HepG2 (cell line): ENCODE data around the gene SCYL1. TPM values are rescaled to one million over a fixed set of nuclear protein-coding genes. Genes with fewer than 3 reads are reported as not detected.

Source experiments
- BRCA1 ChIP-seq: sonication (generic); formaldehyde crosslinking; IDR thresholded peaks from 2 replicates; pipeline ENCODE4 v1.4.0; 2020; ENCODE audit warnings: missing genetic modification reagents
- ELF4 ChIP-seq: sonication (generic); formaldehyde crosslinking; IDR thresholded peaks from 2 replicates; pipeline ENCODE4 v1.5.0; 2020; ENCODE audit warnings: missing genetic modification reagents, mild to moderate bottlenecking, moderate library complexity, borderline replicate concordance
- FOXM1 ChIP-seq: sonication (generic); formaldehyde crosslinking; IDR thresholded peaks from 2 replicates; pipeline ENCODE4 v1.5.0; 2020; ENCODE audit warnings: missing genetic modification reagents
- HDAC2 ChIP-seq: sonication (generic); formaldehyde crosslinking; IDR thresholded peaks from 2 replicates; pipeline ENCODE4 v1.4.0; 2020; ENCODE audit warnings: missing genetic modification reagents
- HNRNPUL1 ChIP-seq: fragments of 200-400 bp; formaldehyde crosslinking; IDR thresholded peaks from 2 replicates; pipeline ENCODE4 v1.6.1; 2017; ENCODE audit warnings: low read depth, mild to moderate bottlenecking, low read length, moderate library complexity
- NBN ChIP-seq: fragments of 450-650 bp; conservative IDR thresholded peaks from 2 replicates; pipeline ENCODE4 v1.6.1; 2017
- NFIB ChIP-seq: sonication (generic); formaldehyde crosslinking; IDR thresholded peaks from 2 replicates; pipeline ENCODE4 v1.9.0; 2021; ENCODE audit warnings: missing genetic modification reagents, mild to moderate bottlenecking, borderline replicate concordance
- NFYC ChIP-seq: IDR thresholded peaks from 2 replicates; pipeline ENCODE4 v1.6.1; 2016; ENCODE audit warnings: missing genetic modification reagents, missing compliant biosample characterization
- PHB2 ChIP-seq: fragments of 450-650 bp; IDR thresholded peaks from 2 replicates; pipeline ENCODE4 v1.6.1; 2018; ENCODE audit not compliant: partially characterized antibody
- PPARG ChIP-seq: conservative IDR thresholded peaks from 2 replicates; pipeline ENCODE4 v1.6.1; 2016; ENCODE audit warnings: missing biosample characterization, missing genetic modification reagents
- RARG ChIP-seq: sonication (generic); formaldehyde crosslinking; IDR thresholded peaks from 2 replicates; pipeline ENCODE4 v1.4.0; 2020; ENCODE audit warnings: low read depth, mild to moderate bottlenecking, missing genetic modification reagents
- RFX3 ChIP-seq: IDR thresholded peaks from 2 replicates; pipeline ENCODE4 v1.6.1; 2016; ENCODE audit warnings: missing biosample characterization, missing genetic modification reagents
- RFXANK ChIP-seq: IDR thresholded peaks from 2 replicates; pipeline ENCODE4 v1.6.1; 2016
- SMAD1 ChIP-seq: sonication (generic); formaldehyde crosslinking; IDR thresholded peaks from 2 replicates; pipeline ENCODE4 v1.4.0; 2020; ENCODE audit warnings: missing genetic modification reagents, low read depth, mild to moderate bottlenecking, borderline replicate concordance
- TIGD3 ChIP-seq: sonication (generic); formaldehyde crosslinking; IDR thresholded peaks from 2 replicates; pipeline ENCODE4 v1.5.1; 2020; ENCODE audit warnings: mild to moderate bottlenecking, missing genetic modification reagents, borderline replicate concordance
- ZBTB3 ChIP-seq: sonication (generic); formaldehyde crosslinking; IDR thresholded peaks from 2 replicates; pipeline ENCODE4 v1.4.0; 2020; ENCODE audit warnings: low read depth, mild to moderate bottlenecking, moderate library complexity, missing genetic modification reagents, borderline replicate concordance
- ZFP41 ChIP-seq: sonication (generic); formaldehyde crosslinking; IDR thresholded peaks from 2 replicates; pipeline ENCODE4 v1.4.0; 2020; ENCODE audit warnings: mild to moderate bottlenecking, missing genetic modification reagents, borderline replicate concordance
- ZNF136 ChIP-seq: sonication (generic); formaldehyde crosslinking; IDR thresholded peaks from 2 replicates; pipeline ENCODE4 v1.8.1; 2022; ENCODE audit warnings: low read depth, mild to moderate bottlenecking, moderate library complexity, missing genetic modification reagents
- ZNF343 ChIP-seq: sonication (generic); formaldehyde crosslinking; IDR thresholded peaks from 2 replicates; pipeline ENCODE4 v1.4.0; 2020; ENCODE audit warnings: mild to moderate bottlenecking, missing genetic modification reagents
- ZNF574 ChIP-seq: sonication (generic); formaldehyde crosslinking; IDR thresholded peaks from 2 replicates; pipeline ENCODE4 v1.4.0; 2020; ENCODE audit warnings: missing genetic modification reagents
- ZNF713 ChIP-seq: sonication (generic); formaldehyde crosslinking; IDR thresholded peaks from 2 replicates; pipeline ENCODE4 v1.4.0; 2020; ENCODE audit warnings: mild to moderate bottlenecking, missing genetic modification reagents
- ZNF878 ChIP-seq: sonication (generic); formaldehyde crosslinking; IDR thresholded peaks from 2 replicates; pipeline ENCODE4 v1.8.1; 2023; ENCODE audit warnings: mild to moderate bottlenecking, missing genetic modification reagents, moderate library complexity
- polyA plus RNA-seq, 8 experiments: library from polyadenylated mRNA; depleted of rRNA in 3 of 8; stranded (reverse) in 7 of 8; unstranded in 1 of 8; fragments of >200 nt; fragmentation: Illumina TruSeq in 4 of 8; extraction: Trizol in 4 of 8; gene quantifications; 2 replicates each; pipeline versions ENCODE4 v1.2.1 to v1.2.3, GENCODE V29; 2011 to 2016; ENCODE audit warnings: low read depth in 4 of 8, missing spikeins in 1 of 8, mixed read lengths in 1 of 8; ENCODE audit not compliant: insufficient read depth in 1 of 8
- total RNA-seq, 5 experiments: library from RNA; depleted of rRNA; stranded (reverse); fragments of >200 nt; fragmentation: Illumina TruSeq; extraction: Trizol; gene quantifications; 2 replicates each; pipeline ENCODE4 v1.2.3, GENCODE V29; 2016; ENCODE audit warnings: low read depth in 1 of 5
- TF ChIP-seq, protein P1 (sequence below): sonication (generic); formaldehyde crosslinking; conservative IDR thresholded peaks from 2 replicates; pipeline ENCODE4 v1.4.0; 2020; ENCODE audit warnings: missing genetic modification reagents
- TF ChIP-seq, protein P2 (sequence below): sonication (generic); formaldehyde crosslinking; IDR thresholded peaks from 2 replicates; pipeline ENCODE4 v1.5.0; 2020; ENCODE audit warnings: mild to moderate bottlenecking, missing genetic modification reagents

SCYL1 gene
- total and polyA plus RNA-seq, 2 of the 13 experiments (the other 11 are each of a cell fraction or from before 2014, with no cell fraction given) = 65.9 to 103 TPM

DNA sequence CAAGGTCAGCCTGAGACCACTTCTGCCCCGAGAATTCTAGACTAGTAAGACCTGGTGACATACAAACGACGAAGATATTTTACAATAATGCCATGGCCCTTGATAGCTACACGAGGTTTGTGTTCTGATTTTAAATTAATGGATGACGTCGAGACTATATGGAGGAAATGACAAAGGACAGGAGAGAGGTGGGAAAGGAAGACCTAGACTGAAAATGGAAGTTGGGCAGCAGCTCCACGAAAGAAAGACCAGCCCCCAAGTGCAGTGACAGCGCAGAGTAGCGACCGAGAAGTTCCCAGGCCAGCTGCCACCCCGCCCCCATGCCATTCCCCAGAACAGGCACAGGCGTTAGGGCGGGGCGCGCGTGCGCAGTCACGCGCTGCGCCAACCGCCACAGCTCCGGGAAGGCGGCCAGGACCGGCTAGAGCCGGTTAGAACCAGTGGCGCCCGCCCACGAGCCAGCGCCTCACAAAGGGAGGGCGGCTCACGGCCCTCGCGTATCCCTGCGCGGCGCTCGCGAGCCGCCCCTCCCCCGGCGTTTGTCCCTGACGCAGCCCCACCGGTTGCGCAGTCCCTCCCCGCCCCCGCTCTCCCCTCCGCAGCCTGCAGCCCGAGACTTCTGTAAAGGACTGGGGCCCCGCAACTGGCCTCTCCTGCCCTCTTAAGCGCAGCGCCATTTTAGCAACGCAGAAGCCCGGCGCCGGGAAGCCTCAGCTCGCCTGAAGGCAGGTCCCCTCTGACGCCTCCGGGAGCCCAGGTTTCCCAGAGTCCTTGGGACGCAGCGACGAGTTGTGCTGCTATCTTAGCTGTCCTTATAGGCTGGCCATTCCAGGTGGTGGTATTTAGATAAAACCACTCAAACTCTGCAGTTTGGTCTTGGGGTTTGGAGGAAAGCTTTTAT is 27.5 kb upstream of the SCYL1 start (continued):
- TF ChIP-seq ZNF136 (CRISPR knock-in tag) (no peak; the same call in 1 of the 2 replicates), SMAD1 (CRISPR knock-in tag) (no peak), FOXM1 (CRISPR knock-in tag) (no peak), RARG (peak; percentile 67; the same call in 1 of the 2 replicates), ZNF574 (peak; percentile 74; the same call in 1 of the 2 replicates), RFX3 (CRISPR knock-in tag) (no peak), PHB2 (no peak), BRCA1 (CRISPR knock-in tag) (no peak), ZFP41 (CRISPR knock-in tag) (0 out of 2 replicates have a peak, but pooled peaks have one; percentile 34), TIGD3 (0 out of 2 replicates have a peak, but pooled peaks have one; percentile 71), ZNF343 (peak; percentile 76; the same call in 1 of the 2 replicates), PPARG (CRISPR knock-in tag) (peak; percentile 39; the same call in 1 of the 2 replicates), HDAC2 (CRISPR knock-in tag) (peak; percentile 89), NFIB (no peak), RFXANK (no peak), NFYC (peak; percentile 47), ZNF713 (CRISPR knock-in tag) (no peak), ZBTB3 (CRISPR knock-in tag) (no peak; the same call in 1 of the 2 replicates), ZNF878 (CRISPR knock-in tag) (no peak; the same call in 1 of the 2 replicates), NBN (no peak), HNRNPUL1 (peak; percentile 77), ELF4 (CRISPR knock-in tag) (no peak)
- TF ChIP-seq, protein P1, sequence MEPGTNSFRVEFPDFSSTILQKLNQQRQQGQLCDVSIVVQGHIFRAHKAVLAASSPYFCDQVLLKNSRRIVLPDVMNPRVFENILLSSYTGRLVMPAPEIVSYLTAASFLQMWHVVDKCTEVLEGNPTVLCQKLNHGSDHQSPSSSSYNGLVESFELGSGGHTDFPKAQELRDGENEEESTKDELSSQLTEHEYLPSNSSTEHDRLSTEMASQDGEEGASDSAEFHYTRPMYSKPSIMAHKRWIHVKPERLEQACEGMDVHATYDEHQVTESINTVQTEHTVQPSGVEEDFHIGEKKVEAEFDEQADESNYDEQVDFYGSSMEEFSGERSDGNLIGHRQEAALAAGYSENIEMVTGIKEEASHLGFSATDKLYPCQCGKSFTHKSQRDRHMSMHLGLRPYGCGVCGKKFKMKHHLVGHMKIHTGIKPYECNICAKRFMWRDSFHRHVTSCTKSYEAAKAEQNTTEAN (CRISPR knock-in tag) = peak; percentile 18; the same call in 1 of the 2 replicates
- TF ChIP-seq, protein P2, sequence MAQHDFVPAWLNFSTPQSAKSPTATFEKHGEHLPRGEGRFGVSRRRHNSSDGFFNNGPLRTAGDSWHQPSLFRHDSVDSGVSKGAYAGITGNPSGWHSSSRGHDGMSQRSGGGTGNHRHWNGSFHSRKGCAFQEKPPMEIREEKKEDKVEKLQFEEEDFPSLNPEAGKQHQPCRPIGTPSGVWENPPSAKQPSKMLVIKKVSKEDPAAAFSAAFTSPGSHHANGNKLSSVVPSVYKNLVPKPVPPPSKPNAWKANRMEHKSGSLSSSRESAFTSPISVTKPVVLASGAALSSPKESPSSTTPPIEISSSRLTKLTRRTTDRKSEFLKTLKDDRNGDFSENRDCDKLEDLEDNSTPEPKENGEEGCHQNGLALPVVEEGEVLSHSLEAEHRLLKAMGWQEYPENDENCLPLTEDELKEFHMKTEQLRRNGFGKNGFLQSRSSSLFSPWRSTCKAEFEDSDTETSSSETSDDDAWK = no peak
